Activated CD4-positive, alpha-beta T cell treated with anti-CD3 and anti-CD28 coated beads, Interleukin-2, amount 10 ng/mL, durations not matched to agents 7 days and 5 days (primary cell): ENCODE measurements around the gene ZNF326. TPM values are rescaled to one million over a fixed set of nuclear protein-coding genes. Genes with fewer than 3 reads are reported as not detected.
A peak's percentile ranks its signal among the peaks of the same experiment; 100 is the strongest.
"Not testable (repeated sequence)": the region's sequence is repeated elsewhere in the genome, so short reads cannot be mapped to it uniquely, and the experiment has no call there.

Experiments used
- CTCF ChIA-PET: fragments of 350-600 bp; sonication (Branson Sonifier 250); formaldehyde crosslinking; loops from one replicate; lab custom pipeline; 2021; ENCODE audit warnings: antibody characterized with exemption; lab: Charles Lee
- POLR2A ChIA-PET: fragments of 350-600 bp; sonication (Branson Sonifier 250); formaldehyde crosslinking; loops from one replicate; lab custom pipeline; 2021; ENCODE audit warnings: antibody characterized with exemption; lab: Charles Lee
- DNase-seq: peaks from one replicate; pipeline ENCODE4 v3.0.0-alpha.2; 2020
- H3K27ac Mint-ChIP-seq: one replicate; pipeline ENCODE4 v1.8.0; 2021; ENCODE audit warnings: mild to moderate bottlenecking, moderate library complexity, mixed read lengths
- H3K27me3 Mint-ChIP-seq: one replicate; pipeline ENCODE4 v1.8.0; 2021; ENCODE audit warnings: mixed read lengths
- H3K36me3 Mint-ChIP-seq: one replicate; pipeline ENCODE4 v1.8.0; 2021; ENCODE audit warnings: low read depth, mixed read lengths
- H3K4me1 Mint-ChIP-seq: one replicate; pipeline ENCODE4 v1.8.0; 2021; ENCODE audit warnings: mixed read lengths
- H3K4me3 Mint-ChIP-seq: one replicate; pipeline ENCODE4 v1.8.0; 2021; ENCODE audit warnings: mild to moderate bottlenecking, moderate library complexity, mixed read lengths
- H3K9me3 Mint-ChIP-seq: one replicate; pipeline ENCODE4 v1.8.0; 2021; ENCODE audit warnings: mixed read lengths
- total RNA-seq, 2 experiments: library from RNA; stranded (reverse); gene quantifications; one replicate each; pipeline ENCODE4 v1.2.3, GENCODE V29; 2021

Gene ZNF326
- total RNA-seq, 2 experiments from 2014 or later, result 16.6 to 18.5 TPM

DNA sequence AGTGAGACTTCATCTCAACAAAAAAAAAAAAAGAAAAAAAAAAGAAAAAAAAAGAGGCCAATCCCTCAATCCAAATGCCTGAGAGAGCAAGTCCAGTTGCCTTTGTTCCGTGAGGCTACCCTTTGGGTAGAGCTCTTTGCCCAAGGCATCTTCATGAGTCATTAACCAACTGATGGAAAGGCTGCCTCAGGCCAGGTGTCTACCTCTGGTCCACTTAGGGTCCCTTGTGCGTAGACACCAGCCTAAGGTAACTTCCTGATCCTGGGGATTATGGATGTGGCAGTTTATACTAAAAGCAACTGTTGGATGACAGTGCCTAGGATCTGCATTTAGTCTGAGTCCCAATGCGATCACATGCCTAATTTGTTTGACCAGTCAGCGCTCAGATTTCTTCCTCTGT, 20.7 kb upstream of the ZNF326 start:
- Mint-ChIP-seq H3K27ac (no peak overlapping the region), H3K36me3 (no peaks in the 10 kb centered on the region), H3K4me3 (no peak overlapping the region), H3K9me3 (no peaks in the 10 kb centered on the region), H3K27me3 (no peaks in the 10 kb centered on the region), H3K4me1 (peaks cover 3% of the 10 kb centered on the region)
- no peak for DNase-seq
- CTCF ChIA-PET, result interaction anchor here (0.6 to 2.4 kb wide), 4 partner anchors 23 to 211 kb away, joined by 3 to 7 read pairs (median 4); no protein-coding TSS in a partner anchor
- POLR2A ChIA-PET, result interaction anchor here (0.6 kb wide), 1 partner anchor 1083 kb away, joined by 3 read pairs; the partner anchor contains the start of gene GTF2B

DNA sequence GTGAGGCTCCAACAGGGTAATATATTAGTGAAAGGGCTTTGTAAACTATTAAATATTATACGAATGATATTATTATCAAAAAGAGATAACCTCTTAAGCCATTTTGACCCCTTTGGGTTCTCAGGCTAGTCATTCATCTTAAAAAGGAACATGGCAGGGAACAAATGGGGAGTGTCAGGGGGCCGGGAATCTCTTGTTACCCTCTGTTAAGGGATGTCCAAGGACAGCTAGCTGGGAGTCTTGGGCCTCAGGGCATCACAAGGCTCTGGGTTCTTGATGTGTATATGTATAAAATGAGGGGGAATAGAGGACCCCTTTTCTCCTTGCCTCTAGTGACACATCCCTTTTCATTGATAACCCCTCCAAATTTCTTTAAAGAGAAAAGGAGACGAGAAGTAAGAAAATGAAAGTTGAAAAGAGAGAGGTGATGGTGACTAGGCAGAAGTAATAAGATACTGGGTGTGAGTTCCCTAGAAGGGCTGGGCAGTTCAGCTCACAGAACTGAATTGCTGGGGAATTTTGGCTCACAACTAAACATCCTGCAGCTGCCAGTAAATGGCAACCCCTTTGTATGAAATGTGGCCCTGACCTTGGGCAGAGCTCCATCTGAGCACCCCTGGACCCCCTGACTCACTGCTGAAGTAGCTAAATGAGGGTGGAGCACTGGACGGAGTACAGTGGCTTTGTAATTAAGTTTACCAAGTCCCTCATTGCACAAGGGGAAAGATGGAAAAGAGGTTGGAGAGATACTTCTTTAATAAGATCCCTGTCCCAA, 20.0 kb upstream of the ZNF326 start:
- CTCF ChIA-PET, result interaction anchor here (0.6 to 2.4 kb wide), 4 partner anchors 24 to 212 kb away, joined by 3 to 7 read pairs (median 4); no protein-coding TSS in a partner anchor
- Mint-ChIP-seq H3K36me3 (no peaks in the 10 kb centered on the region), H3K9me3 (no peaks in the 10 kb centered on the region)

GRCh38 chr1:89975540-89976125, 19.3 kb upstream of the ZNF326 start:
- ChIA-PET CTCF (interaction anchor here (1.4 to 2.4 kb wide), 2 partner anchors 11 to 213 kb away, joined by 3 to 7 read pairs; no protein-coding TSS in a partner anchor), POLR2A (interaction anchor here (0.6 kb wide), 1 partner anchor 207 kb away, joined by 3 read pairs; no protein-coding TSS in a partner anchor)
- Mint-ChIP-seq H3K27ac (no peak overlapping the region), H3K4me3 (no peak overlapping the region), H3K9me3 (no peaks in the 10 kb centered on the region), H3K36me3 (no peaks in the 10 kb centered on the region), H3K4me1 (peaks cover 3% of the 10 kb centered on the region), H3K27me3 (no peaks in the 10 kb centered on the region)
- no peak for DNase-seq

More for the DNA sequence above, 20.0 kb upstream of the ZNF326 start:
- no peak for DNase-seq
- no peak overlapping the region for H3K4me3 Mint-ChIP-seq
- H3K4me1 Mint-ChIP-seq, result peaks cover 3% of the 10 kb centered on the region
- no peaks in the 10 kb centered on the region for H3K27me3 Mint-ChIP-seq
- no peak overlapping the region for H3K27ac Mint-ChIP-seq
- POLR2A ChIA-PET, result no interaction called here

GRCh38 chr1:89978755-89979154, 16.2 kb upstream of the ZNF326 start:
- H3K27me3 Mint-ChIP-seq, result no peaks in the 10 kb centered on the region
- H3K4me3 Mint-ChIP-seq, result no peak overlapping the region
- H3K9me3 Mint-ChIP-seq, result no peaks in the 10 kb centered on the region
- no peaks in the 10 kb centered on the region for H3K4me1 Mint-ChIP-seq
- CTCF ChIA-PET, result interaction anchor here (0.6 kb wide), 1 partner anchor 460 kb away, joined by 3 read pairs; no protein-coding TSS in a partner anchor
- no peaks in the 10 kb centered on the region for H3K36me3 Mint-ChIP-seq
- no peak overlapping the region for H3K27ac Mint-ChIP-seq
- POLR2A ChIA-PET, result no interaction called here
- DNase-seq, result no peak

DNA sequence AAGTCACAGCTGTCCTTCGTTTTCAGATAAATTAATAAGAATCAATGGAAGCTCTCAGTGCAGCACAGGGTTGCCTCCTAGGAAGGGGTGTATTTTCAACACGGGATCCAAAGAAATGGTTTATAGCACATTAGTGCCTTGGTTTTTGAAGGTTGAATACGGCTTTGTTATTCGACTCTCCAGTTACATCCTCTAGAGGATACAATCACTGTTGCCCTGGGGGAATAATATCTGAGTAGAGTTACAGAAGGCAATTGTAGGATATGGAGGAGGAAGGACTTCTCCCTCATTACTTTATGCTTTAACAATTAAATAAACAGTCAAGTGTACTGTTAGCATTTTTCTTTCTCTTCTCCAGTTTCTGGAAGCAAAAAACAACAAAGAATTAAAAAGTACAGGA, 14.3 kb upstream of the ZNF326 start:
- Mint-ChIP-seq H3K27ac (no peak overlapping the region), H3K36me3 (no peaks in the 10 kb centered on the region), H3K9me3 (no peaks in the 10 kb centered on the region), H3K4me3 (no peak overlapping the region), H3K27me3 (no peaks in the 10 kb centered on the region), H3K4me1 (no peaks in the 10 kb centered on the region)
- DNase-seq, result no peak
- ChIA-PET CTCF (interaction anchor here (0.7 kb wide), 1 partner anchor 176 kb away, joined by 3 read pairs; no protein-coding TSS in a partner anchor), POLR2A (no interaction called here)

DNA sequence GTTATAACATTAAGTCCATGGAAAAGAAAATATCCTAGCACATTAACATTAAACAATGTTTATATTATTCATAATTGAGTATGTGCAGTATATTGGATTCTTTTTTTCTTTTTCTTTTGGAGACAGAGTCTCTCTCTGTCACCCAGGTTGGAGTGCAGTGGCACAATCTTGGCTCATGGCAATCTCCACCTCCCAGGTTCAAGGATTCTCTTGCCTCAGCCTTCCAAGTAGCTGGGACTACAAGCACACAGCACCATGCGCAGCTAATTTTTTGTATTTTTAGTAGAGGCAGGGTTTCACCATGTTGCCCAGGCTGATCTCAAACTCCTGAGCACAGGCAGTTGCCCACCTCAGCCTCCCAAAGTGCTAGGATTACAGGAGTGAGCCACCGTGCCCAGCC, 12.1 kb upstream of the ZNF326 start:
- H3K27ac Mint-ChIP-seq, H3K9me3 Mint-ChIP-seq, H3K36me3 Mint-ChIP-seq, H3K27me3 Mint-ChIP-seq, DNase-seq, H3K4me3 Mint-ChIP-seq, POLR2A ChIA-PET, H3K4me1 Mint-ChIP-seq: not testable (repeated sequence)
- CTCF ChIA-PET, result interaction anchor here (0.7 kb wide), 1 partner anchor 36 kb away, joined by 3 read pairs; no protein-coding TSS in a partner anchor

DNA sequence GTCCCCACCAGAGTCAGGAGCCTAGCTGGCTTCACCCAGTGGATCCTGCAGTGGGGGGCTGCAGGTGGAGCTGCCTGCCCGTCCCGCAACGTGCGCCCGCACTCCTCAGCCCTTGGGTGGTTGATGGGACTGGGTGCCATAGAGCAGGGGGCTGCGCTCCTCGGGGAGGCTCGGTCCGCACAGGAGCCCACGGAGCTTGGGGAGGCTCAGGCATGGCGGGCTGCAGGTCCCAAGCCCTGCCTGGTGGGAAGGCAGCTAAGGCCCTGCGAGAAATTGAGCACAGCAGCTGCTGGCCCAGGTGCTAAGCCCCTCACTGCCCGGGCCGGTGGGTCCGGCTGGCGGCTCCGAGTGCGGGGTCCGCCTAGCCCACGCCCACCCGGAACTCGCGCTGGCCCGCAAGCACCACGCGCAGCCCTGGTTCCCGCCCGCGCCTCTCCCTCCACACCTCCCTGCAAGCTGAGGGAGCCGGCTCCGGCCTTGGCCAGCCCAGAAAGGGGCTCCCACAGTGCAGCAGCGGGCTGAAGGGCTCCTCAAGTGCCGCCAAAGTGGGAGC, 10.3 kb upstream of the ZNF326 start:
- H3K36me3 Mint-ChIP-seq, DNase-seq, POLR2A ChIA-PET, H3K27ac Mint-ChIP-seq, H3K27me3 Mint-ChIP-seq, H3K4me3 Mint-ChIP-seq, H3K9me3 Mint-ChIP-seq, H3K4me1 Mint-ChIP-seq: not testable (repeated sequence)
- CTCF ChIA-PET, result interaction anchor here (0.8 kb wide), 1 partner anchor 216 kb away, joined by 3 read pairs; no protein-coding TSS in a partner anchor

- H3K4me3 Mint-ChIP-seq, result no peak overlapping the region
- H3K4me1 Mint-ChIP-seq, result peaks cover 1% of the 10 kb centered on the region
- H3K9me3 Mint-ChIP-seq, result no peaks in the 10 kb centered on the region
- CTCF ChIA-PET, result interaction anchor here (0.9 to 1.2 kb wide), 2 partner anchors 10 to 1860 kb away, joined by 3 read pairs; no protein-coding TSS in a partner anchor
- POLR2A ChIA-PET, result no interaction called here
- no peaks in the 10 kb centered on the region for H3K36me3 Mint-ChIP-seq
- DNase-seq, result no peak
- H3K27ac Mint-ChIP-seq, result no peak overlapping the region
- peaks cover 11% of the 10 kb centered on the region for H3K27me3 Mint-ChIP-seq
These were observed 8.9 kb upstream of the ZNF326 start for GRCh38 chr1:89986020-89986419.

GRCh38 chr1:89987159-89987819, 7.6 kb upstream of the ZNF326 start:
- H3K27me3 Mint-ChIP-seq, result peaks cover 21% of the 10 kb centered on the region
- H3K27ac Mint-ChIP-seq, result no peak overlapping the region
- DNase-seq, result peak; percentile 72
- ChIA-PET CTCF (interaction anchor here (0.5 to 1.2 kb wide), 5 partner anchors 10 to 1282 kb away, joined by 3 to 4 read pairs (median 3); no protein-coding TSS in a partner anchor), POLR2A (no interaction called here)
- peaks cover 1% of the 10 kb centered on the region for H3K4me1 Mint-ChIP-seq
- no peak overlapping the region for H3K4me3 Mint-ChIP-seq
- H3K9me3 Mint-ChIP-seq, result no peaks in the 10 kb centered on the region
- H3K36me3 Mint-ChIP-seq, result no peaks in the 10 kb centered on the region

DNA sequence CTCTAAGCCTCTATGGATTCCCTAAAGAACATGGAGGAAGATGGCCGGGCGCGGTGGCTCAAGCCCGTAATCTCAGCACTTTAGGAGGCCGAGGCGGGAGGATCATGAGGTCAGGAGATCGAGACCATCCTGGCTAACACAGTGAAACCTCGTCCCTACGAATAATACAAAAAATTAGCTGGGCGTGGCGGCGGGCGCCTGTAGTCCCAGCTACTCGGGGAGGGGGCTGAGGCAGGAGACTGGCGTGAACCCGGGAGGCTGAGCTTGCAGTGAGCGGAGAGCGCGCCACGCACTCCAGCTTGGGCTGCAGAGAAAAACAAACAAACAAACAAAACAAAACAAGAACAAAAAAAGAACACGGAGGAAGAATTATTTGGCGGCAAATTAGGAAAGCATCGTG, 5.8 kb upstream of the ZNF326 start:
- Mint-ChIP-seq H3K9me3 (no peaks in the 10 kb centered on the region), H3K36me3 (no peaks in the 10 kb centered on the region), H3K27me3 (peaks cover 21% of the 10 kb centered on the region), H3K27ac (no peak overlapping the region), H3K4me1 (peaks cover 2% of the 10 kb centered on the region), H3K4me3 (no peak overlapping the region)
- ChIA-PET CTCF (interaction anchor here (0.6 to 1.1 kb wide), 3 partner anchors 11 to 1021 kb away, joined by 3 to 4 read pairs (median 4); no protein-coding TSS in a partner anchor), POLR2A (no interaction called here)
- no peak for DNase-seq

DNA sequence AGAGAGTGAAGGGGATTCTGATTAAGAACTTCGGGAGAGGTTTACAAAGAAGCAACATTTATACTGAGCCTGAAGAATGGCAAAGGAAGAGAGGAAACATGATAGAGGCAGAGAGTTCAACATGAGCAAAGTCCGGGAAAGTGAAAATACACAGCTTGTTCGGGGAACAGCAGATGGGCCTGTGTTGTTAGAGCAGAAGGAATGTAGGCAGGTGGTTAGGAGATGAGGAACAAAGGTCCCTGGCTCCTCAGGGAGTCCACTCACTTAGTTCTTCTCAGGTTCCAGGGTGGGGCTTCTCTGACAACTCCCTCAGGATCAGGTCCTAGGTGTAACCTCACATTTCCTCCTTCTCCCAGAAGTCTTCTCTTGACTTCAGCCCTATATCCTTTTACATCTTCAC, 5.1 kb upstream of the ZNF326 start:
- CTCF ChIA-PET, result interaction anchor here (1.2 kb wide), 1 partner anchor 12 kb away, joined by 4 read pairs; no protein-coding TSS in a partner anchor
- DNase-seq, result no peak
- no peaks in the 10 kb centered on the region for H3K9me3 Mint-ChIP-seq
- H3K27me3 Mint-ChIP-seq, result peaks cover 21% of the 10 kb centered on the region
- no peak overlapping the region for H3K4me3 Mint-ChIP-seq
- H3K36me3 Mint-ChIP-seq, result no peaks in the 10 kb centered on the region
- POLR2A ChIA-PET, result no interaction called here
- peaks cover 7% of the 10 kb centered on the region for H3K4me1 Mint-ChIP-seq
- H3K27ac Mint-ChIP-seq, result no peak overlapping the region
